Stomach (tissue), 9 donors: ENCODE data around the gene TGFBR2. TPM values are rescaled to one million over a fixed set of nuclear protein-coding genes. Genes with fewer than 3 reads are reported as not detected.

Source experiments
- DNase-seq, 2 donors: peaks; one replicate each; pipeline versions ENCODE4 v3.0.0 to v3.0.0-alpha.2; 2013 to 2019
- H3K27ac ChIP-seq, 5 donors: fragments of 200-600 bp in 4 of 5; sonication (generic) in 4 of 5; one replicate each; pipeline ENCODE4 v1.5.1; 2013 to 2019; ENCODE audit warnings: mild to moderate bottlenecking in 1 of 5, moderate library complexity in 1 of 5
- H3K27me3 ChIP-seq, 3 donors: fragments of 200-600 bp; sonication (generic); one replicate each; pipeline ENCODE4 v1.5.1; 2017 to 2019; ENCODE audit warnings: mixed run types in 1 of 3
- H3K36me3 ChIP-seq, 4 donors: fragments of 200-600 bp; sonication (generic); 1 replicate in 3 of 4; 2 replicates in 1 of 4; pipeline ENCODE4 v1.5.1; 2016 to 2019
- H3K4me1 ChIP-seq, 4 donors: fragments of 200-600 bp; sonication (generic); one replicate each; pipeline ENCODE4 v1.5.1; 2016 to 2019
- H3K4me3 ChIP-seq, 4 donors: fragments of 200-600 bp; sonication (generic) in 3 of 4; one replicate each; pipeline ENCODE4 v1.5.1; 2016 to 2019; ENCODE audit warnings: mild to moderate bottlenecking in 1 of 4
- H3K9me3 ChIP-seq, 4 donors: fragments of 200-600 bp; sonication (generic); one replicate each; pipeline ENCODE4 v1.5.1; 2016 to 2019
- EP300 ChIP-seq: sonication (generic); formaldehyde crosslinking; IDR thresholded peaks from one replicate; pipeline ENCODE4 v1.6.1; 2017; ENCODE audit warnings: antibody characterized with exemption
- POLR2A ChIP-seq, 4 donors: fragments of 450-650 bp; IDR thresholded peaks; one replicate each; pipeline ENCODE4 v1.6.1; 2016; ENCODE audit warnings: antibody characterized with exemption in 4 of 4, control low read depth in 2 of 4, mild to moderate bottlenecking in 1 of 4, moderate library complexity in 1 of 4
- POLR2AphosphoS5 ChIP-seq, 3 donors: sonication (generic); formaldehyde crosslinking; IDR thresholded peaks; one replicate each; pipeline ENCODE4 v1.6.1; 2016; ENCODE audit warnings: antibody characterized with exemption in 3 of 3
- WGBS, 5 donors: extraction: QIAGEN DNeasy Blood & Tissue Kit in 3 of 5; methylation state at CpG; one replicate each; pipeline versions ENCODE4 v1.1.5 to v1.1.7; 2013 to 2018; 5-methylcytosine and 5-hydroxymethylcytosine counted together
- intact Hi-C: fragments of 100-400 bp; cut with DNase I; formaldehyde crosslinking; loops from one replicate; pipeline ENCODE4 v1.15.1; 2023; ENCODE audit warnings: low total_unique reads
- polyA plus RNA-seq, 3 donors: library from polyadenylated mRNA; stranded (reverse); fragments of 200-250 nt; gene quantifications; one replicate each; pipeline ENCODE4 v1.2.3, GENCODE V29; 2013
- total RNA-seq, 5 donors: library from RNA; depleted of rRNA; stranded (reverse); fragments of >200 nt; gene quantifications; one replicate each; pipeline versions ENCODE4 v1.1.0 to v1.2.3, GENCODE V29; 2014 to 2016
- TF ChIP-seq, protein P1 (sequence below), 7 experiments: fragments of 450-650 bp in 4 of 7; fragments of 200-600 bp in 3 of 7; sonication (generic) in 3 of 7; IDR thresholded peaks; one replicate each; pipeline ENCODE4 v1.5.1; 2016 to 2019; ENCODE audit warnings: antibody characterized with exemption in 7 of 7, control low read depth in 2 of 7, mild to moderate bottlenecking in 1 of 7
- donor health status: healthy with polysubstance abuse.
- donor health status: Bipolar disorder and iron deficiency.
- donor health status: healthy.

The TGFBR2 gene
- total and polyA plus RNA-seq, 8 donors = 13.7 to 115 (median 66.3) TPM

DNA sequence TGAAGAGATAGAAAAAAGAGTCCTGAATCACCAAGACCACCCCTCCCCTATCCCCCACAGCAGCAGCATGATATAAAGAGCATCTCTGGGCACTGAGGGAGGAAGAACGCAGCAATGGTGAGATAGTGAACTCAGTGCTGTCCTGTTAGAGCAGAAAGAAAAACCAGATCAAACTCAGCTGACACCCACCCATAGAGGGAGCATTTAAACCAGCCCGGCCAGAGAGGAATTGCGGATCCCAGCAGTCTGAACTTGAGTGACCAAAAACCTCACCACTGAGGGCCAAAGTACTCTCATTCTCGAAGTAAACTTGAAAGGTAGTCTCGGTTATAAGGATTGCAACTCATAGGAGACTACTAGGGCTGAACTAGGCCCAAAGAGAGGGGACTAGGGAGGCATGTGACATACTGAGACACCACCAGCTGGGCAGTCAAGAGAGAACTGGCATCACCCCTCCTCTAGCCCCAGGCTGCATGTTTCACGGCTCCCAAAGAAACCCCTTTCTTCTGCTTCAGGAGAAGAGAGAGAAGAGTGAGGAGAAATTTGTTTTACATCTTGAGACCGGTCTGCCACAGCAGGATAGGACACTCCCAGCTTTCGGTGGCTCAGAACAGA, 39.2 kb upstream of the TGFBR2 start:
- Histone ChIP-seq H3K4me3 (no peak overlapping the region), H3K4me1 (no peaks in the 10 kb centered on the region), H3K27ac (no peak overlapping the region), H3K9me3 (no peaks in the 10 kb centered on the region), H3K27me3 (no peaks in the 10 kb centered on the region), H3K36me3 (no peaks in the 10 kb centered on the region)
- intact Hi-C loops = no loop called here
- TF ChIP-seq POLR2AphosphoS5 (IDR thresholded peaks at IDR 0.05) (no peak), POLR2A (IDR thresholded peaks at IDR 0.05) (no peak), EP300 (no peak)
- TF ChIP-seq, protein P1, sequence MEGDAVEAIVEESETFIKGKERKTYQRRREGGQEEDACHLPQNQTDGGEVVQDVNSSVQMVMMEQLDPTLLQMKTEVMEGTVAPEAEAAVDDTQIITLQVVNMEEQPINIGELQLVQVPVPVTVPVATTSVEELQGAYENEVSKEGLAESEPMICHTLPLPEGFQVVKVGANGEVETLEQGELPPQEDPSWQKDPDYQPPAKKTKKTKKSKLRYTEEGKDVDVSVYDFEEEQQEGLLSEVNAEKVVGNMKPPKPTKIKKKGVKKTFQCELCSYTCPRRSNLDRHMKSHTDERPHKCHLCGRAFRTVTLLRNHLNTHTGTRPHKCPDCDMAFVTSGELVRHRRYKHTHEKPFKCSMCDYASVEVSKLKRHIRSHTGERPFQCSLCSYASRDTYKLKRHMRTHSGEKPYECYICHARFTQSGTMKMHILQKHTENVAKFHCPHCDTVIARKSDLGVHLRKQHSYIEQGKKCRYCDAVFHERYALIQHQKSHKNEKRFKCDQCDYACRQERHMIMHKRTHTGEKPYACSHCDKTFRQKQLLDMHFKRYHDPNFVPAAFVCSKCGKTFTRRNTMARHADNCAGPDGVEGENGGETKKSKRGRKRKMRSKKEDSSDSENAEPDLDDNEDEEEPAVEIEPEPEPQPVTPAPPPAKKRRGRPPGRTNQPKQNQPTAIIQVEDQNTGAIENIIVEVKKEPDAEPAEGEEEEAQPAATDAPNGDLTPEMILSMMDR (IDR thresholded peaks at IDR 0.05) = no peak
- 94 to 97% (median 95%) methylated on average over 8 of the region's 8 CpGs for WGBS, 5 donors
- DNase-seq = no peak

DNA sequence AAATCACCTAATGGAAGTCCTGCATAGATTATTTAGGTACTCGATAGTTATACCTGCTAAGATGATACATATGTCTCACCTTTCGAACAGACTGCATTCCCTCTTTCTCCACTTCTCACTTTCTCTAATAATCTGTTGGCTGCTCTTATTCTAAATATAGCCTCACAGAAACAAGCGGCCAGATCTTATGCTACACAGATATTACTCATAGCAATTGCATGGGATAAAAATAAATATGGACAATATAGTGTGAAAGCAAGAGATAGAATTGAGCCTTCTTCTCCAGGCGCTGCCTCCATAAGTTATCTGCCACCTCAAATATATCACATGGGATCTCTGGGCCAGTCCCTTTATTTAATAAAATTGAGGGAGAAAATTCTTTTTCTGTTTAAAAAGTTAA, 29.5 kb upstream of the TGFBR2 start:
- no peak for TF ChIP-seq EP300
- no peak for TF ChIP-seq POLR2A (IDR thresholded peaks at IDR 0.05)
- TF ChIP-seq, protein P1 (IDR thresholded peaks at IDR 0.05) = no peak
- no peak for TF ChIP-seq POLR2AphosphoS5 (IDR thresholded peaks at IDR 0.05)
- H3K27me3 ChIP-seq = no peaks in the 10 kb centered on the region
- intact Hi-C loops = no loop called here
- H3K4me1 ChIP-seq = peaks cover 0 to 19% (median 8%) of the 10 kb centered on the region in 4 donors
- H3K4me3 ChIP-seq = no peak overlapping the region
- H3K27ac ChIP-seq = no peak overlapping the region
- DNase-seq = no peak
- 65 to 72% (median 67%) methylated on average over 4 of the region's 4 CpGs for WGBS, 5 donors
- H3K9me3 ChIP-seq = no peaks in the 10 kb centered on the region
- H3K36me3 ChIP-seq = no peaks in the 10 kb centered on the region

DNA sequence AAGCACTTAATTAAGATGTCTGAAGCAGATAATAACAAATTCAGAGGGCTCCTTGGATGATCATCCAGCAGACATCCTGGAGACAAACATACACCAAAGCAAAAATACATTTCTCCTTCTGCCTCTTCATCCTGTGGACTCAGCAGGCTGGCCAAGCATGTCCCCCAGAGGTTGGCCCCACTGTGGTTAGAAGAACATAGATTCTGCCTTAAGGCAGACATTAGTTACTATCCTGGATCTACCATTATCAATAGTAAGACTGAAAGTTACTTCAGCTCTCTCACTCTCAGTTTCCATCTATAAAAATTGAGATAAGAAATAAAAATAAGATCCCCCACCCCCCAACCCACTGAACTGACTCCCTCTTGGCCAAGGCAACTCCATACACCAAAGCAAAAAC, 28.6 kb upstream of the TGFBR2 start:
- intact Hi-C loops = no loop called here
- Histone ChIP-seq H3K4me3 (no peak overlapping the region), H3K27me3 (no peaks in the 10 kb centered on the region), H3K4me1 (peaks cover 0 to 19% (median 8%) of the 10 kb centered on the region in 4 donors), H3K27ac (peak overlapping the region in 1 of 5 donors; percentile 24), H3K36me3 (no peaks in the 10 kb centered on the region), H3K9me3 (no peaks in the 10 kb centered on the region)
- TF ChIP-seq POLR2AphosphoS5 (IDR thresholded peaks at IDR 0.05) (no peak), EP300 (no peak), POLR2A (IDR thresholded peaks at IDR 0.05) (no peak)
- TF ChIP-seq, protein P1 (IDR thresholded peaks at IDR 0.05) = no peak
- DNase-seq = no peak

DNA sequence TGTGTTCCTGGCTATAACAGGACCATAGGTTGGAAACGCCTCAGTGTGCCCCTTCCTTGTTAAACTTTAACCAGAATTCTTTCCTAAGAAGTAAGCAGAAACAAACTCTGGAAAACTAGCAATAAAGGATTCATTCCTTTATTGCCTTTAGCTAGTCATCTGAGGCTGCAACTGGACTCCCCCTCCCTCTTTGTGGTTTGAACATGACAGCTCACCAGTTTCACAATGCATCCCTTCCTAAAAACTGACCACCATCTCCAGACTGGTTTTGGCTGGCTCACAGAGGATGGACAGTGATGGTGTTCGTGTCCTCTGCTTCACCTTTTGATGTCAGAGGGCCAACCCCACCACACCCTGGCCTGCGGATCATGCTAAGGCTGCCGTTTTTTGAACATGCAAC, 27.9 kb upstream of the TGFBR2 start:
- peak overlapping the region in 1 of 5 donors; percentile 24 for H3K27ac ChIP-seq

More for the DNA sequence above, 27.9 kb upstream of the TGFBR2 start:
- peaks cover 0 to 21% (median 10%) of the 10 kb centered on the region in 4 donors for H3K4me1 ChIP-seq
- intact Hi-C loops = no loop called here
- H3K36me3 ChIP-seq = no peaks in the 10 kb centered on the region
- no peak overlapping the region for H3K4me3 ChIP-seq
- WGBS, 5 donors = 56 to 73% (median 65%) methylated on average over 4 of the region's 4 CpGs
- peak in 1 of 2 donors; percentile 35 for DNase-seq
- no peaks in the 10 kb centered on the region for H3K27me3 ChIP-seq
- TF ChIP-seq POLR2A (IDR thresholded peaks at IDR 0.05) (no peak), EP300 (no peak), POLR2AphosphoS5 (IDR thresholded peaks at IDR 0.05) (no peak)
- TF ChIP-seq, protein P1 (IDR thresholded peaks at IDR 0.05) = no peak
- H3K9me3 ChIP-seq = no peaks in the 10 kb centered on the region
